Bronchial epithelial cell (primary cell): ENCODE measurements around the gene HCRTR1. TPM values are rescaled to one million over a fixed set of nuclear protein-coding genes. Genes with fewer than 3 reads are reported as not detected.

ENCODE experiments used
- DNase-seq: peaks from one replicate; pipeline ENCODE4 v3.0.0-alpha.2; 2010; ENCODE audit warnings: low read depth
- FAIRE-seq: peaks from 2 replicates; lab custom pipeline; 2011; peaks lifted over from hg19 to GRCh38; lab: Jason Lieb, UNC
- H3K27me3 ChIP-seq: 2 replicates; pipeline ENCODE4 v1.5.1; 2011; ENCODE audit warnings: low read length; ENCODE audit not compliant: control insufficient read depth, insufficient read depth
- H3K36me3 ChIP-seq: 2 replicates; pipeline ENCODE4 v1.5.1; 2011; ENCODE audit warnings: low read length; ENCODE audit not compliant: control insufficient read depth, insufficient read depth
- H3K4me3 ChIP-seq: 2 replicates; pipeline ENCODE4 v1.5.1; 2011; ENCODE audit warnings: mild to moderate bottlenecking, low read depth, low read length, control low read depth
- CTCF ChIP-seq: IDR thresholded peaks from 2 replicates; pipeline ENCODE4 v1.5.1; 2011; ENCODE audit warnings: mild to moderate bottlenecking, moderate library complexity, low read length, control low read depth, inconsistent platforms; ENCODE audit not compliant: insufficient read depth, severe bottlenecking
- total RNA-seq: library from RNA; depleted of rRNA; stranded (reverse); fragments of >200 nt; gene quantifications from 2 replicates; pipeline ENCODE4 v1.2.1, GENCODE V29; 2014

Gene HCRTR1
- total RNA-seq, 1 donor from 2014 or later = not detected

- no peak for FAIRE-seq
- no peaks in the 10 kb centered on the region for H3K27me3 ChIP-seq
- peak; percentile 78 for DNase-seq
- H3K4me3 ChIP-seq = peak overlapping the region; percentile 68
- H3K36me3 ChIP-seq = peaks cover 2% of the 10 kb centered on the region
- TF ChIP-seq CTCF = no peak
Observed at GRCh38 chr1:31575369-31576140, 41.9 kb upstream of the HCRTR1 start.

- DNase-seq = peak; percentile 85
- Histone ChIP-seq H3K27me3 (no peaks in the 10 kb centered on the region), H3K36me3 (peaks cover 2% of the 10 kb centered on the region), H3K4me3 (peak within 1 kb of the TSS; percentile 68)
- TF ChIP-seq CTCF = no peak
- no peak for FAIRE-seq
Observed at GRCh38 chr1:31576201-31576669, 41.3 kb upstream of the HCRTR1 start, which contains the start of gene TINAGL1. Gene TINAGL1, plus strand, starts transcription at chr1:31576515. Its CDS starts 634 bp downstream, at chr1:31577149.

GRCh38 chr1:31576743-31577455 lies 40.6 kb upstream of the HCRTR1 start:
- peak overlapping the region; percentile 68 for H3K4me3 ChIP-seq
- no peak for DNase-seq
- H3K27me3 ChIP-seq = no peaks in the 10 kb centered on the region
- TF ChIP-seq CTCF = no peak
- peaks cover 2% of the 10 kb centered on the region for H3K36me3 ChIP-seq
- no peak for FAIRE-seq

- Histone ChIP-seq H3K27me3 (no peaks in the 10 kb centered on the region), H3K4me3 (peak overlapping the region; percentile 68), H3K36me3 (peaks cover 2% of the 10 kb centered on the region)
- no peak for TF ChIP-seq CTCF
- FAIRE-seq (no peak), DNase-seq (peak; percentile 62)
Observed at GRCh38 chr1:31577515-31578192, 39.8 kb upstream of the HCRTR1 start.

- FAIRE-seq = no peak
- DNase-seq = no peak
- no peak for TF ChIP-seq CTCF
- H3K36me3 ChIP-seq = peaks cover 15% of the 10 kb centered on the region
- H3K4me3 ChIP-seq = no peak overlapping the region
- no peaks in the 10 kb centered on the region for H3K27me3 ChIP-seq
Observed at GRCh38 chr1:31579374-31579773, 38.1 kb upstream of the HCRTR1 start.
